ENCODE data around the gene FZD10.

DNA sequence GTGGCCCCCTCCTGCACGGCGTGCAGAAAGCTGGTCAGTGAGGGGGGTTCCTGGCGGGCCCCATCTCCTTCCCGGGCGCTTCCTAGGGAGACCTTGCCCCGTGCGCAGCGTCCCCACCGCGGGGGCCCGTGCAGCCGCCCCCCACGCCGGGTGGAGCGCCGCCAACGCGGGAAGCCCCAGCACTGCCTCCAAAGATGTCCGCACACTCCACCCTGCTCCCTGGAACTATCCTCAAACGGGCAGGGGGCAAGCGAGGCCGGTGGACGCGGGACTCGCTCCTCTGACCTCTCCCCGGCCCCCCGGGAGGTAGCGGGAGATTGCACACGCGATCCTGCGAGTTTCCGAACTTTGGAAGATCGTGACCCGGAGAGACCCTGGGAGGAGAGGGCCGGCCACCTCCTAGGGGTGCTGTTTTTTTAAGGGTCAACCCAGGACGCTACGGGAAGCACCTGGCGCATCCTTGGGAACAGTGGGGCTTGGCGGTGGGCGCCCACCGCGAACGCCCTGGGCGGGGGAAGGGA is 1.5 kb upstream of the FZD10 start:
- TF ChIP-seq, protein P1, sequence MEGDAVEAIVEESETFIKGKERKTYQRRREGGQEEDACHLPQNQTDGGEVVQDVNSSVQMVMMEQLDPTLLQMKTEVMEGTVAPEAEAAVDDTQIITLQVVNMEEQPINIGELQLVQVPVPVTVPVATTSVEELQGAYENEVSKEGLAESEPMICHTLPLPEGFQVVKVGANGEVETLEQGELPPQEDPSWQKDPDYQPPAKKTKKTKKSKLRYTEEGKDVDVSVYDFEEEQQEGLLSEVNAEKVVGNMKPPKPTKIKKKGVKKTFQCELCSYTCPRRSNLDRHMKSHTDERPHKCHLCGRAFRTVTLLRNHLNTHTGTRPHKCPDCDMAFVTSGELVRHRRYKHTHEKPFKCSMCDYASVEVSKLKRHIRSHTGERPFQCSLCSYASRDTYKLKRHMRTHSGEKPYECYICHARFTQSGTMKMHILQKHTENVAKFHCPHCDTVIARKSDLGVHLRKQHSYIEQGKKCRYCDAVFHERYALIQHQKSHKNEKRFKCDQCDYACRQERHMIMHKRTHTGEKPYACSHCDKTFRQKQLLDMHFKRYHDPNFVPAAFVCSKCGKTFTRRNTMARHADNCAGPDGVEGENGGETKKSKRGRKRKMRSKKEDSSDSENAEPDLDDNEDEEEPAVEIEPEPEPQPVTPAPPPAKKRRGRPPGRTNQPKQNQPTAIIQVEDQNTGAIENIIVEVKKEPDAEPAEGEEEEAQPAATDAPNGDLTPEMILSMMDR (IDR thresholded peaks at IDR 0.05) = no peak
- TF ChIP-seq POLR2A (IDR thresholded peaks at IDR 0.05) (no peak), EP300 (IDR thresholded peaks at IDR 0.05) (no peak)

All from ovary (tissue), 3 donors.